B cell (primary cell): Measurements from ENCODE around the gene PHF12. TPM values are rescaled to one million over a fixed set of nuclear protein-coding genes. Genes with fewer than 3 reads are reported as not detected.

Source experiments
- ATAC-seq: fragments of 200-7000 bp; cut with Tn5 transposase; one replicate; pipeline ENCODE4 v1.10.0; 2021; ENCODE audit warnings: low read depth, mild to moderate bottlenecking, moderate number of reproducible peaks, moderate library complexity
- CTCF ChIA-PET: fragments of 350-600 bp; sonication (Branson Sonifier 250); formaldehyde crosslinking; loops from one replicate; lab custom pipeline; 2021; ENCODE audit warnings: antibody characterized with exemption, inconsistent platforms; lab: Charles Lee
- POLR2A ChIA-PET: fragments of 350-600 bp; sonication (Branson Sonifier 250); formaldehyde crosslinking; loops from one replicate; lab custom pipeline; 2021; ENCODE audit warnings: antibody characterized with exemption; lab: Charles Lee
- DNase-seq: peaks from one replicate; pipeline ENCODE4 v3.0.0; 2013
- H2AFZ ChIP-seq: 2 replicates; pipeline ENCODE4 v1.6.1; 2012; ENCODE audit warnings: mild to moderate bottlenecking, low read depth, low read length; ENCODE audit not compliant: insufficient read depth, poor library complexity, severe bottlenecking
- H3K27ac ChIP-seq, 2 donors: 1 replicate in 1 of 2; 2 replicates in 1 of 2; pipeline ENCODE4 v1.5.1; 2012 to 2013; ENCODE audit warnings: low read length in 2 of 2, mild to moderate bottlenecking in 2 of 2, moderate library complexity in 1 of 2
- H3K27me3 ChIP-seq, 4 experiments: fragments of 200-600 bp in 1 of 4; sonication (generic) in 1 of 4; replicated peaks in 1 of 4; 1 replicate in 2 of 4; 2 replicates in 2 of 4; pipeline versions ENCODE4 v1.6.1 to v1.7.0; 2013 to 2016; ENCODE audit warnings: low read length in 3 of 4, mild to moderate bottlenecking in 2 of 4, mixed read lengths in 1 of 4, moderate library complexity in 1 of 4; ENCODE audit not compliant: insufficient read depth in 4 of 4, control insufficient read depth in 3 of 4; ENCODE audit errors: control extremely low read depth in 1 of 4
- H3K36me3 ChIP-seq, 2 experiments: replicated peaks in 1 of 2; 1 replicate in 1 of 2; 2 replicates in 1 of 2; pipeline versions ENCODE4 v1.6.1 to v1.7.1; 2013; ENCODE audit warnings: low read length in 1 of 2; ENCODE audit not compliant: insufficient read depth in 2 of 2, control insufficient read depth in 1 of 2; ENCODE audit errors: control extremely low read depth in 1 of 2, extremely low read depth in 1 of 2
- H3K4me1 ChIP-seq, 2 donors: fragments of 200-600 bp in 1 of 2; sonication (generic) in 1 of 2; 1 replicate in 1 of 2; 2 replicates in 1 of 2; pipeline versions ENCODE4 v1.5.1 to v1.6.1; 2013 to 2017; ENCODE audit warnings: low read length in 2 of 2; ENCODE audit not compliant: control insufficient read depth in 2 of 2, insufficient read depth in 2 of 2
- H3K4me2 ChIP-seq: replicated peaks from 2 replicates; pipeline ENCODE3; 2012; ENCODE audit warnings: mild to moderate bottlenecking, low read depth, low read length; ENCODE audit not compliant: poor library complexity, severe bottlenecking
- H3K4me3 ChIP-seq, 5 experiments: fragments of 200-600 bp in 1 of 5; sonication (generic) in 1 of 5; 1 replicate in 3 of 5; 2 replicates in 2 of 5; pipeline versions ENCODE4 v1.5.1 to v1.7.0; 2011 to 2016; ENCODE audit warnings: low read length in 4 of 5, mild to moderate bottlenecking in 4 of 5, low read depth in 2 of 5, control low read depth in 1 of 5, moderate library complexity in 1 of 5; ENCODE audit not compliant: insufficient read depth in 1 of 5; ENCODE audit errors: control extremely low read depth in 1 of 5, extremely low read depth in 1 of 5
- H3K79me2 ChIP-seq: fragments of 200-600 bp; sonication (generic); one replicate; pipeline ENCODE4 v1.6.0; 2016; ENCODE audit warnings: low read length; ENCODE audit not compliant: control insufficient read depth, insufficient read depth
- H3K9ac ChIP-seq: fragments of 200-600 bp; sonication (generic); 2 replicates; pipeline ENCODE4 v1.6.1; 2017; ENCODE audit warnings: mild to moderate bottlenecking, low read length, moderate library complexity
- H3K9me3 ChIP-seq, 3 donors: one replicate each; pipeline versions ENCODE4 v1.6.1 to v1.7.1; 2013; ENCODE audit warnings: low read length in 2 of 3; ENCODE audit not compliant: control insufficient read depth in 2 of 3, insufficient read depth in 1 of 3; ENCODE audit errors: control extremely low read depth in 1 of 3
- H4K20me1 ChIP-seq: 2 replicates; pipeline ENCODE4 v1.6.0; 2012; ENCODE audit warnings: mild to moderate bottlenecking, low read length; ENCODE audit not compliant: insufficient read depth, control insufficient read depth, poor library complexity, severe bottlenecking
- H3K27ac Mint-ChIP-seq: one replicate; pipeline ENCODE4 v1.8.0; 2021; ENCODE audit warnings: mixed read lengths
- H3K27me3 Mint-ChIP-seq: one replicate; pipeline ENCODE4 v1.8.0; 2021; ENCODE audit warnings: mixed read lengths
- H3K4me1 Mint-ChIP-seq: one replicate; pipeline ENCODE4 v1.8.0; 2021; ENCODE audit warnings: mixed read lengths
- H3K4me3 Mint-ChIP-seq: one replicate; pipeline ENCODE4 v1.8.0; 2021; ENCODE audit warnings: mixed read lengths
- H3K9me3 Mint-ChIP-seq: one replicate; pipeline ENCODE4 v1.8.0; 2022; ENCODE audit warnings: mixed read lengths; ENCODE audit not compliant: insufficient read depth
- CTCF ChIP-seq: fragments of 200-600 bp; IDR thresholded peaks from one replicate; pipeline ENCODE4 v1.8.0; 2022; ENCODE audit warnings: antibody characterized with exemption, mild to moderate bottlenecking
- EZH2 ChIP-seq: IDR thresholded peaks from 2 replicates; pipeline ENCODE4 v1.6.1; 2012; ENCODE audit warnings: borderline replicate concordance, low read depth, mild to moderate bottlenecking, moderate library complexity, low read length; ENCODE audit not compliant: insufficient read depth, poor library complexity, severe bottlenecking
- WGBS: methylation state at CpG from one replicate; pipeline ENCODE4 v1.1.5; 2013; ENCODE audit warnings: missing lambda C conversion rate; ENCODE audit not compliant: insufficient coverage; 5-methylcytosine and 5-hydroxymethylcytosine counted together
- intact Hi-C: fragments of 100-400 bp; cut with micrococcal nuclease; formaldehyde crosslinking; loops from one replicate; pipeline ENCODE4 v1.10.0; 2022
- polyA plus RNA-seq: library from polyadenylated mRNA; depleted of rRNA; stranded (reverse); fragments of >200 nt; gene quantifications from 2 replicates; pipeline ENCODE4 v1.2.3, GENCODE V29; 2012
- total RNA-seq, 2 donors: library from RNA; stranded (reverse); fragments of 120-200 nt in 1 of 2; gene quantifications; 1 replicate in 1 of 2; 2 replicates in 1 of 2; pipeline versions ENCODE4 v1.2.3 to v1.2.4, GENCODE V29; 2013 to 2022

The PHF12 gene
- total and polyA plus RNA-seq, 2 donors (not counting 1 experiment from before 2014, with no cell fraction given): 116 to 140 TPM

GRCh38 chr17:28896491-28896883 lies 54.8 kb downstream of the PHF12 start:
- H3K4me3 Mint-ChIP-seq: peak overlapping the region; percentile 97
- Histone ChIP-seq H4K20me1 (peaks cover 18% of the 10 kb centered on the region), H3K9ac (peak overlapping the region; percentile 92), H3K79me2 (peaks cover 87% of the 10 kb centered on the region), H3K27ac (peak overlapping the region; percentile 82 to 97), H3K36me3 (peaks cover 0 to 11% of the 10 kb centered on the region in 2 experiments), H3K27me3 (no peaks in the 10 kb centered on the region), H2AFZ (peak overlapping the region; percentile 91), H3K4me2 (peak overlapping the region; percentile 84), H3K4me1 (peaks cover 62 to 73% of the 10 kb centered on the region in 2 donors), H3K4me3 (peak overlapping the region; percentile 71 to 95 (median 82)), H3K9me3 (no peaks in the 10 kb centered on the region)
- no peaks in the 10 kb centered on the region for H3K27me3 Mint-ChIP-seq
- DNase-seq (no peak), ATAC-seq (peak; percentile 5)
- peak overlapping the region; percentile 99 for H3K27ac Mint-ChIP-seq
- CTCF ChIA-PET: interaction anchor here (1.1 to 9.1 kb wide), 8 partner anchors 8 to 169 kb away, joined by 3 to 137 read pairs (median 10); partner anchors contain the start of gene TLCD1
- H3K9me3 Mint-ChIP-seq: no peaks in the 10 kb centered on the region
- TF ChIP-seq CTCF: no peak
- no peak for TF ChIP-seq EZH2
- H3K4me1 Mint-ChIP-seq: peaks cover 68% of the 10 kb centered on the region
- WGBS: 4% methylated on average over 4 of the region's 5 CpGs
- POLR2A ChIA-PET: interaction anchor here (0.6 to 3.1 kb wide), 5 partner anchors 28 to 169 kb away, joined by 3 to 12 read pairs (median 8); no protein-coding TSS in a partner anchor
- intact Hi-C loops: no loop called here

GRCh38 chr17:28895794-28896447 lies 55.4 kb downstream of the PHF12 start:
- Mint-ChIP-seq H3K4me3 (peak overlapping the region; percentile 97), H3K27me3 (no peaks in the 10 kb centered on the region), H3K9me3 (no peaks in the 10 kb centered on the region), H3K4me1 (peaks cover 72% of the 10 kb centered on the region), H3K27ac (peak overlapping the region; percentile 99)
- intact Hi-C loops: no loop called here
- ChIA-PET POLR2A (interaction anchor here (0.6 to 2.1 kb wide), 5 partner anchors 27 to 169 kb away, joined by 3 to 9 read pairs (median 4); partner anchors contain the start of gene FAM222B), CTCF (interaction anchor here (1.1 to 9.1 kb wide), 6 partner anchors 17 to 169 kb away, joined by 3 to 137 read pairs (median 8); partner anchors contain the start of gene TLCD1)
- TF ChIP-seq EZH2 (no peak), CTCF (no peak)
- Histone ChIP-seq H3K4me3 (peak overlapping the region; percentile 71 to 95 (median 82)), H3K9me3 (no peaks in the 10 kb centered on the region), H4K20me1 (peaks cover 21% of the 10 kb centered on the region), H3K4me1 (peaks cover 61 to 73% of the 10 kb centered on the region in 2 donors), H3K36me3 (peaks cover 0 to 11% of the 10 kb centered on the region in 2 experiments), H3K79me2 (peaks cover 87% of the 10 kb centered on the region), H3K4me2 (peak overlapping the region; percentile 84), H2AFZ (no peak overlapping the region), H3K9ac (peak overlapping the region; percentile 92), H3K27ac (peak overlapping the region; percentile 82 to 97), H3K27me3 (no peaks in the 10 kb centered on the region)
- no peak for DNase-seq
- 83% methylated on average over 2 of the region's 3 CpGs for WGBS
- no peak for ATAC-seq
